Ovary (tissue), 9 donors: ENCODE measurements around the gene STAT1. TPM values are rescaled to one million over a fixed set of nuclear protein-coding genes. Genes with fewer than 3 reads are reported as not detected.

ENCODE experiments used
- DNase-seq, 5 donors: peaks; one replicate each; pipeline ENCODE4 v3.0.0-alpha.2; 2019 to 2020
- H3K27ac ChIP-seq, 2 donors: fragments of 200-600 bp; one replicate each; pipeline versions ENCODE4 v1.5.1 to v1.8.0; 2019 to 2022
- H3K27me3 ChIP-seq: fragments of 200-600 bp; one replicate; pipeline ENCODE4 v1.8.0; 2022
- H3K36me3 ChIP-seq: fragments of 200-600 bp; sonication (generic); one replicate; pipeline ENCODE4 v1.5.1; 2019
- H3K4me1 ChIP-seq: one replicate; pipeline ENCODE4 v1.8.1; 2013; ENCODE audit warnings: mild to moderate bottlenecking, moderate library complexity; ENCODE audit not compliant: insufficient read depth
- H3K4me3 ChIP-seq: fragments of 200-600 bp; sonication (generic); one replicate; pipeline ENCODE4 v1.5.1; 2017
- H3K9me3 ChIP-seq, 2 donors: fragments of 200-600 bp in 1 of 2; sonication (generic) in 1 of 2; one replicate each; pipeline versions ENCODE4 v1.5.1 to v1.8.1; 2013 to 2019; ENCODE audit warnings: mild to moderate bottlenecking in 1 of 2, moderate library complexity in 1 of 2
- CTCF ChIP-seq, 3 donors: fragments of 450-650 bp in 2 of 3; fragments of 200-600 bp in 1 of 3; IDR thresholded peaks; one replicate each; pipeline versions ENCODE4 v1.5.1 to v1.8.0; 2016 to 2022; ENCODE audit warnings: antibody characterized with exemption in 3 of 3, mild to moderate bottlenecking in 1 of 3
- EP300 ChIP-seq: sonication (generic); formaldehyde crosslinking; IDR thresholded peaks from one replicate; pipeline ENCODE4 v1.6.1; 2017; ENCODE audit warnings: antibody characterized with exemption
- POLR2A ChIP-seq: fragments of 450-650 bp; IDR thresholded peaks from one replicate; pipeline ENCODE4 v1.6.1; 2017; ENCODE audit warnings: antibody characterized with exemption, mild to moderate bottlenecking, moderate library complexity
- whole genome bisulfite sequencing, 3 donors: extraction: QIAGEN DNeasy Blood & Tissue Kit in 1 of 3; methylation state at CpG; one replicate each; pipeline versions ENCODE4 v1.1.5 to v1.1.7; 2013 to 2017; 5-methylcytosine and 5-hydroxymethylcytosine counted together
- intact Hi-C, 4 donors: fragments of 100-400 bp; cut with DNase I; formaldehyde crosslinking; loops; one replicate each; pipeline versions ENCODE4 v1.11.0 to v1.15.1; 2022 to 2023
- polyA plus RNA-seq, 2 donors: library from polyadenylated mRNA; stranded (reverse); fragments of 200-250 nt in 1 of 2; fragments of 350-450 nt in 1 of 2; fragmentation: Illumina TruSeq in 1 of 2; extraction: RNeasy Lipid Tissue Mini Kit (QIAGEN cat#74804) in 1 of 2; gene quantifications; one replicate each; pipeline ENCODE4 v1.2.3, GENCODE V29; 2013 to 2014
- total RNA-seq, 7 donors: library from RNA; depleted of rRNA in 2 of 7; stranded (reverse); fragments of >200 nt in 2 of 7; fragmentation: NEBNext Ultra II Directional in 3 of 7; extraction: Animal tissue kit (Norgen Biotek cat#: 25700) in 3 of 7; gene quantifications; one replicate each; pipeline versions ENCODE4 v1.1.0 to v1.2.4, GENCODE V29; 2016 to 2023
- donor health status: DM: no; HTN: no; CAD: no; lungs with moderate emphysema.
- donor health status: DM: no; HTN: no; CAD: no.
- donor health status: Bipolar disorder and iron deficiency.
- donor health status: DM: yes; HTN: yes; CAD: no.
- donor health status: DM: no; HTN: no; CAD: no.
- donor health status: DM: yes; HTN: yes; CAD: no.

Gene STAT1
- total and polyA plus RNA-seq, 9 donors, result 27.3 to 89.2 (median 46.4) TPM

GRCh38 chr2:191056228-191056627 is 42.3 kb upstream of the STAT1 start:
- TF ChIP-seq EP300 (no peak), CTCF (IDR thresholded peaks at IDR 0.05) (no peak), POLR2A (no peak)
- H3K27ac ChIP-seq, result no peak overlapping the region
- no peaks in the 10 kb centered on the region for H3K4me1 ChIP-seq
- no peaks in the 10 kb centered on the region for H3K36me3 ChIP-seq
- H3K27me3 ChIP-seq, result no peaks in the 10 kb centered on the region
- DNase-seq, result no peak
- intact Hi-C loops, result no loop called here
- WGBS, 3 donors, result 77 to 82% (median 81%) methylated on average over 2 of the region's 2 CpGs
- H3K9me3 ChIP-seq, result no peaks in the 10 kb centered on the region
- H3K4me3 ChIP-seq, result no peak overlapping the region

- intact Hi-C loops, result no loop called here
- H3K27ac ChIP-seq, result no peak overlapping the region
- H3K4me1 ChIP-seq, result no peaks in the 10 kb centered on the region
- DNase-seq, result no peak
- WGBS, 3 donors, result 80 to 86% (median 84%) methylated on average over 6 of the region's 6 CpGs
- H3K4me3 ChIP-seq, result no peak overlapping the region
- TF ChIP-seq EP300 (no peak), POLR2A (no peak), CTCF (IDR thresholded peaks at IDR 0.05) (no peak)
- H3K36me3 ChIP-seq, result no peaks in the 10 kb centered on the region
- no peaks in the 10 kb centered on the region for H3K9me3 ChIP-seq
- no peaks in the 10 kb centered on the region for H3K27me3 ChIP-seq
Measured at GRCh38 chr2:191053256-191053655, 39.3 kb upstream of the STAT1 start.

- no peak for DNase-seq
Measured at GRCh38 chr2:191051825-191052778, 38.1 kb upstream of the STAT1 start.

GRCh38 chr2:191051177-191051576 is 37.2 kb upstream of the STAT1 start:
- no peaks in the 10 kb centered on the region for H3K36me3 ChIP-seq
- no peaks in the 10 kb centered on the region for H3K9me3 ChIP-seq
- intact Hi-C loops, result no loop called here
- TF ChIP-seq POLR2A, result no peak
- no peak for TF ChIP-seq EP300
- TF ChIP-seq CTCF (IDR thresholded peaks at IDR 0.05), result no peak
- H3K27ac ChIP-seq, result no peak overlapping the region
- H3K4me1 ChIP-seq, result no peaks in the 10 kb centered on the region
- 77 to 86% (median 82%) methylated on average over 3 of the region's 3 CpGs for WGBS, 3 donors
- H3K27me3 ChIP-seq, result no peaks in the 10 kb centered on the region
- H3K4me3 ChIP-seq, result no peak overlapping the region
- DNase-seq, result no peak

More at GRCh38 chr2:191051825-191052778, 38.1 kb upstream of the STAT1 start:
- 15 to 20% (median 17%) methylated on average over 10 of the region's 10 CpGs for WGBS, 3 donors
- H3K9me3 ChIP-seq, result no peaks in the 10 kb centered on the region
- no peaks in the 10 kb centered on the region for H3K4me1 ChIP-seq
- no peaks in the 10 kb centered on the region for H3K27me3 ChIP-seq
- intact Hi-C loops, result no loop called here
- H3K27ac ChIP-seq, result no peak overlapping the region
- TF ChIP-seq CTCF (IDR thresholded peaks at IDR 0.05), result peak in 2 of 3 donors; percentile 14 to 40
- no peak for TF ChIP-seq EP300
- H3K4me3 ChIP-seq, result no peak overlapping the region
- no peaks in the 10 kb centered on the region for H3K36me3 ChIP-seq
